DND-41 (cell line): ENCODE data around the gene SH2D3A.

Source experiments
- CTCF ChIP-seq: IDR thresholded peaks from 2 replicates; pipeline ENCODE4 v1.5.1; 2012; ENCODE audit warnings: borderline replicate concordance, low read length, moderate library complexity, mild to moderate bottlenecking; ENCODE audit not compliant: poor library complexity, severe bottlenecking; ENCODE audit errors: extremely low read depth
- EZH2 ChIP-seq: IDR thresholded peaks from 3 replicates; pipeline ENCODE4 v1.6.1; 2012; ENCODE audit warnings: borderline replicate concordance, low read depth, mild to moderate bottlenecking, moderate library complexity, low read length, inconsistent platforms; ENCODE audit not compliant: severe bottlenecking

DNA sequence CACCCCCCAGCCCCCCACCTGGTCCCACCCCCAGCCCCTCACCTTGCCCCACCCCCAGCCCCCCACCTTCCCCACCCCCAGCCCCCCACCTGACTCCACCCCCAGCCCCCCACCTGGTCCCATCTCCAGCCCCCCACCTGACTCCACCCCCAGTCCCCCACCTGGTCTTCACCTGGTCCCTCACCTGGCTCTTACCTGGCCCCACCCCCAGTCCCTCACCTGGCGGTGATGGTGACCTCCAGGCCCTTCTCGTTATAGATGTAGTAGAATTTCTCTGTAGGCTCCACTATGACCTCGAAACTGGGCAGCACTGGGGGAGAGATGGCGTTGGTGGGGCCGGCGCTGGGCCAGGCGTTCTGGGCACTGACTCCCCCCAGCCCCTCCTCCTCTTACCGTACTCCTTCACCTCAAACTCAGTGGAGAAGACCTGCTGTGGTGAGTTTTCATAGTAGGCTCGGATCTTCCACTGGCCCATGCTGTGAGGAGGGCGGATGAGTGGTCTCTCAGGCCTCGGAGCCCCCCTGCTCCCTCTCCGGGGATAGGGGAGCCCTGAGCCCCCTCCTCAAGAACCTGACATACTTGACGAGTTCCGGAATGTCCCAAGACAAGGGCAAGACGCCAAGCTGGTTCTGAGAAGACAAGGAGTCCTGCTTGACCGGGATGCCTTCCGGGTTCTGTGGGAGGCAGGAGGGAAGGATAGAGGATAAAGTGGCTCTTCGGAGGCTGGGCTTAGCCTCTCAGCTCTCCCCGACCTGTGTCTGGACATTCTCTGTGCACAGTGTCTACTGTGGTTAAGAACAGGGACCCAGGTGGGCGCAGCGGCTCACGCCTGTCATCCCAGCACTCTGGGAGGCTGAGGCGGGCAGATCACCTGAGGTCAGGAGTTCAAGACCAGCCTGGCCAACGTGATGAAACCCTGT is 53.2 kb downstream of the SH2D3A start:
- no peak for TF ChIP-seq EZH2
- no peak for TF ChIP-seq CTCF
